Osteoblast (primary cell): ENCODE results near the gene PDLIM7. TPM values are rescaled to one million over a fixed set of nuclear protein-coding genes. Genes with fewer than 3 reads are reported as not detected.

Source experiments
- DNase-seq: peaks from one replicate; pipeline ENCODE4 v3.0.0; 2011; ENCODE audit warnings: low spot score, mixed read lengths; ENCODE audit not compliant: insufficient read length; ENCODE audit errors: missing footprints
- H2AFZ ChIP-seq: 2 replicates; pipeline ENCODE4 v1.6.0; 2011; ENCODE audit warnings: mild to moderate bottlenecking, low read length
- H3K27ac ChIP-seq: 2 replicates; pipeline ENCODE4 v1.5.1; 2011; ENCODE audit warnings: mild to moderate bottlenecking, low read depth, low read length, moderate library complexity
- H3K27me3 ChIP-seq: 2 replicates; pipeline ENCODE4 v1.6.0; 2012; ENCODE audit warnings: mild to moderate bottlenecking, control low read depth, inconsistent platforms, low read length, moderate library complexity; ENCODE audit not compliant: insufficient read depth
- H3K36me3 ChIP-seq: 2 replicates; pipeline ENCODE4 v1.5.1; 2011; ENCODE audit warnings: mild to moderate bottlenecking, low read length, control low read depth, moderate library complexity; ENCODE audit not compliant: insufficient read depth
- H3K4me1 ChIP-seq: 2 replicates; pipeline ENCODE4 v1.5.1; 2011; ENCODE audit warnings: mild to moderate bottlenecking, low read length, control low read depth, moderate library complexity; ENCODE audit not compliant: insufficient read depth
- H3K4me2 ChIP-seq: 2 replicates; pipeline ENCODE4 v1.6.0; 2011; ENCODE audit warnings: mild to moderate bottlenecking, low read length; ENCODE audit not compliant: insufficient read depth
- H3K4me3 ChIP-seq: fragments of 200-600 bp; sonication (generic); 3 replicates; pipeline ENCODE4 v1.5.1; 2012; ENCODE audit warnings: mild to moderate bottlenecking, low read length, inconsistent platforms; ENCODE audit not compliant: insufficient read depth
- H3K79me2 ChIP-seq: 2 replicates; pipeline ENCODE4 v1.6.0; 2012; ENCODE audit warnings: mild to moderate bottlenecking, low read length, control low read depth, inconsistent platforms; ENCODE audit not compliant: insufficient read depth
- H3K9me3 ChIP-seq: 2 replicates; pipeline ENCODE4 v1.5.1; 2011; ENCODE audit warnings: low read depth, low read length, control low read depth
- H4K20me1 ChIP-seq: 2 replicates; pipeline ENCODE4 v1.6.0; 2012; ENCODE audit warnings: mild to moderate bottlenecking, low read length, control low read depth; ENCODE audit not compliant: insufficient read depth
- total RNA-seq: library from RNA; depleted of rRNA; stranded (reverse); fragments of >200 nt; gene quantifications from 2 replicates; pipeline ENCODE4 v1.2.3, GENCODE V29; 2012
- TF ChIP-seq, protein P1 (sequence below): IDR thresholded peaks from 2 replicates; pipeline ENCODE4 v1.5.1; 2011; ENCODE audit warnings: mild to moderate bottlenecking, low read depth, low read length, moderate library complexity; ENCODE audit errors: extremely low read depth

The PDLIM7 gene
- total RNA-seq, 1 donor: 159 TPM

- peaks cover 12% of the 10 kb centered on the region for H3K36me3 ChIP-seq
- H3K4me1 ChIP-seq: peaks cover 63% of the 10 kb centered on the region
- no peak overlapping the region for H3K4me3 ChIP-seq
- no peak overlapping the region for H3K4me2 ChIP-seq
- no peak overlapping the region for H2AFZ ChIP-seq
- H3K27ac ChIP-seq: peak overlapping the region; percentile 6
- no peak for DNase-seq
- peaks cover 61% of the 10 kb centered on the region for H3K79me2 ChIP-seq
- peaks cover 20% of the 10 kb centered on the region for H4K20me1 ChIP-seq
- no peaks in the 10 kb centered on the region for H3K9me3 ChIP-seq
- TF ChIP-seq, protein P1, sequence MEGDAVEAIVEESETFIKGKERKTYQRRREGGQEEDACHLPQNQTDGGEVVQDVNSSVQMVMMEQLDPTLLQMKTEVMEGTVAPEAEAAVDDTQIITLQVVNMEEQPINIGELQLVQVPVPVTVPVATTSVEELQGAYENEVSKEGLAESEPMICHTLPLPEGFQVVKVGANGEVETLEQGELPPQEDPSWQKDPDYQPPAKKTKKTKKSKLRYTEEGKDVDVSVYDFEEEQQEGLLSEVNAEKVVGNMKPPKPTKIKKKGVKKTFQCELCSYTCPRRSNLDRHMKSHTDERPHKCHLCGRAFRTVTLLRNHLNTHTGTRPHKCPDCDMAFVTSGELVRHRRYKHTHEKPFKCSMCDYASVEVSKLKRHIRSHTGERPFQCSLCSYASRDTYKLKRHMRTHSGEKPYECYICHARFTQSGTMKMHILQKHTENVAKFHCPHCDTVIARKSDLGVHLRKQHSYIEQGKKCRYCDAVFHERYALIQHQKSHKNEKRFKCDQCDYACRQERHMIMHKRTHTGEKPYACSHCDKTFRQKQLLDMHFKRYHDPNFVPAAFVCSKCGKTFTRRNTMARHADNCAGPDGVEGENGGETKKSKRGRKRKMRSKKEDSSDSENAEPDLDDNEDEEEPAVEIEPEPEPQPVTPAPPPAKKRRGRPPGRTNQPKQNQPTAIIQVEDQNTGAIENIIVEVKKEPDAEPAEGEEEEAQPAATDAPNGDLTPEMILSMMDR: no peak
- H3K27me3 ChIP-seq: no peaks in the 10 kb centered on the region
These were observed 45.5 kb upstream of the PDLIM7 start for GRCh38 chr5:177542816-177543465.

GRCh38 chr5:177540438-177540837 is 43.0 kb upstream of the PDLIM7 start:
- TF ChIP-seq, protein P1: no peak
- H3K4me3 ChIP-seq: no peak overlapping the region
- peaks cover 63% of the 10 kb centered on the region for H3K79me2 ChIP-seq
- no peaks in the 10 kb centered on the region for H3K27me3 ChIP-seq
- no peak overlapping the region for H2AFZ ChIP-seq
- H3K9me3 ChIP-seq: no peaks in the 10 kb centered on the region
- peaks cover 19% of the 10 kb centered on the region for H3K36me3 ChIP-seq
- H3K4me1 ChIP-seq: peaks cover 60% of the 10 kb centered on the region
- no peak overlapping the region for H3K4me2 ChIP-seq
- H4K20me1 ChIP-seq: peaks cover 17% of the 10 kb centered on the region
- H3K27ac ChIP-seq: peak overlapping the region; percentile 45
- no peak for DNase-seq

- TF ChIP-seq, protein P1: no peak
- Histone ChIP-seq H3K4me2 (peak overlapping the region; percentile 56), H4K20me1 (peaks cover 20% of the 10 kb centered on the region), H3K27ac (peak overlapping the region; percentile 95), H3K4me1 (peaks cover 51% of the 10 kb centered on the region), H2AFZ (no peak overlapping the region), H3K4me3 (peak overlapping the region; percentile 34), H3K27me3 (no peaks in the 10 kb centered on the region), H3K9me3 (no peaks in the 10 kb centered on the region), H3K36me3 (peaks cover 29% of the 10 kb centered on the region), H3K79me2 (peaks cover 71% of the 10 kb centered on the region)
- DNase-seq: peak; percentile 95
These were observed 42.0 kb upstream of the PDLIM7 start for GRCh38 chr5:177539411-177539810.

DNA sequence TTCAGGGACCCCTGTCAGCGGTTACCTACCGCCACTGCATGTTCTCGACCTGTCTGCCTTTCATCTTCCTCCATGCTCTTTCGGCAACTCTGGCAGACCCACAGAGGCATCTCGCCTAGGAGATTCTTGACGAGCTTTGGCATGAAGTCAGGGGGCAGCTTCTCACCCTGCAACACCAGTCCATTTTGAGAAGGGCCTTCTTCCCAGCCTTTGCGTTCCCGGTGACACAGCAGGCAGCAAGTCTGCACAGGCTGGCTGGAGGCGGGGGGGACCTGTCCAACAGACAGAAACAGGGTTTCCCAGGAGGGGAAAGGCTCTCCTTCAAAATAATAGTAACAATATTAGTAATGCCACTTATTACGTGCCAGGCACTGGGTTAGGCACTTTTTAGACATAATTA is 41.5 kb upstream of the PDLIM7 start:
- Histone ChIP-seq H3K27me3 (no peaks in the 10 kb centered on the region), H3K36me3 (peaks cover 29% of the 10 kb centered on the region), H3K27ac (peak overlapping the region; percentile 95), H3K9me3 (no peaks in the 10 kb centered on the region), H4K20me1 (peaks cover 21% of the 10 kb centered on the region), H3K4me1 (peaks cover 46% of the 10 kb centered on the region), H3K4me3 (peak overlapping the region; percentile 30), H3K79me2 (peaks cover 69% of the 10 kb centered on the region), H2AFZ (no peak overlapping the region), H3K4me2 (peak overlapping the region; percentile 56)
- no peak for DNase-seq
- TF ChIP-seq, protein P1: no peak
